ENCODE results near the gene GAPDHS.

The GAPDHS gene

DNA sequence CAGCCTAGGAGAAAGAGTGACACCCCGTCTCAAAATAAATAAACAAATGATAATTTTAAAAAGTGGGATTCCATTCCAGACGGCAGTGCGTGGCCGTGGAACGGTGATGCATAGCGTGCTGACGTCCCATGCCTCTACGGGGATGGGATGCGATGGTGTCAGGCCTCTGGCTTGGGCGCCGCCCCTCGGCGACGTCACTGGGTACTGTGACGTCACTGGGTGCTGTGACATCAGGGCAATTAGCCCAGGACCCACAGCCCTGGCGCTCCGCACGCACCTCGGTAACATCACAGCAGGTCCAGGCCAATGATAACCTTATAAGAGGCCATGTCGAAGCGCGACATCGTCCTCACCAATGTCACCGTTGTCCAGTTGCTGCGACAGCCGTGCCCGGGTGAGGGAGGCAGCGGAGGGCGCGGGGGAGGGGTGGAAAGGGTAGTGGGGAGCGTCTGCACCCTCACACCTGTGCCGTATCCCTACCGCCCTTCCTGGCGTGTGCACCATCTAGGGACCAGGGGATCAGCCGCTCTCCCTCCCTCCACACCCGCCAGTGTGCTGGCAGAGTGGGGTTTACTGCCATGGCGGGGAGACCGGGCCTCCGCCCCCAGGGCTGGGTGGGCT is at the start of gene GAPDHS:
Gene GAPDHS (plus strand): TSS at position 256 of the 621 bp plus-strand sequence. CDS start 72 bp downstream, at position 328.
- in situ Hi-C loops (cut with HindIII; ENCODE audit: low pct_ligation_motif_present, low pct_unique_long_range_greater_than_20kb, low sequenced_read_pairs) = no loop called here
- no peak for DNase-seq

DNA sequence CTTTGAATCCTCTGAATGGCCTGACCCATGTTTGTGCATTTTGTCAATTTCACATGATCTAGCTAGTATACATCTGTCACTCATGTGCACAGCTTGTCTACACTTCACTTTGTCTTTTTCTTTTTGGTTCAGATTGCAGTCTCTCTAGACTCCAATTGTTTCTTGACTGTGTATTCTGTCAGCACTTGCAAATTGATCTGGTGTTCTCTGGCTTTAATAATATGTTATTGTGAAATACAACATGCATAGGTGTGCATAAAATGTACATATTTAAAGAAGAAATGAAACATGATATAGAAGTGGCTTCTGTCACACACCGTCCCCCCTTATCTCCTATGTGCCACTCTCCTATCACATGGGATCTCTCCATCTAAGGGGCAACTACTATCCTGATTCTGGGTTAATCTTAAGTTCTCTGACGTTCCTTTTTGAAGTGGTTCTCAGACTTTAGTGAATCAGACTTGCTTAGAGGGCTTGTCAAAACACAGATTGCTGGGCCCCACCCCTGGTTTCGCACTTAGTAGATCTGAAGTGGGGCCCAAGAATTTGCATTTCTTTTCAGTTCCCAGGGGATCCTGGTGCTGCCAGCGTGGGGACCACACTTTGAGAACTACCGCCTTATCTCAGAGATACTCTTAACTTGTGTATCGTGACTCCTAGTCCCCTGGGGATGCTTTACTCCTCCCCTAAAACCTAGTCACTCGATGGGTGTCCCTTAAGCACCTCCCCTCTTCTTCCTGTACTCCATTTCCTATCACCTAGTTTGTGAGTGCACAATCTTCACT is 48.8 kb upstream of the GAPDHS start:
- no peak for DNase-seq
- in situ Hi-C loops (cut with HindIII; ENCODE audit: low pct_ligation_motif_present, low pct_unique_long_range_greater_than_20kb, low sequenced_read_pairs) = no loop called here

DNA sequence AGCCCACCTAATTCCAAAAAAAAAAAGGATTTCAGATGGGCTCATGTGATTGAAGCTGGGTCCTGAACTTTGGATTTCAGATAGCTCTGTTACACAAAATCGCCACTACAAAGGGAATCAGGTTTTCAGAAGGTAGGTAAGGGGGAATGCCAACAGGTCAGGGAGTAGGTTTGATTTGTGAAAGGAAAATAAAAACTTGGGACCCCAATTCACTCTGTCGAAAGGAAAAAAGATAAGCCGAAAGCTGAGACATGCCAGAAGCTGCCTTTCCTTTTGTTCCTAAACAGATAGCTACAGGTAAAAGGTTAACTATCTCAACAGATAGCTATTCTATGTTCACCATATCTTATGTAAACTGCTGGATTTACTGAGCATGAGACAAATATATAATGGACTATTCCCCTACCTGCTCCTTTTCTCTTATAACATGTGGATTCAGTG is 47.0 kb upstream of the GAPDHS start:
- in situ Hi-C loops (cut with HindIII; ENCODE audit: low pct_ligation_motif_present, low pct_unique_long_range_greater_than_20kb, low sequenced_read_pairs) = no loop called here
- DNase-seq = no peak

DNA sequence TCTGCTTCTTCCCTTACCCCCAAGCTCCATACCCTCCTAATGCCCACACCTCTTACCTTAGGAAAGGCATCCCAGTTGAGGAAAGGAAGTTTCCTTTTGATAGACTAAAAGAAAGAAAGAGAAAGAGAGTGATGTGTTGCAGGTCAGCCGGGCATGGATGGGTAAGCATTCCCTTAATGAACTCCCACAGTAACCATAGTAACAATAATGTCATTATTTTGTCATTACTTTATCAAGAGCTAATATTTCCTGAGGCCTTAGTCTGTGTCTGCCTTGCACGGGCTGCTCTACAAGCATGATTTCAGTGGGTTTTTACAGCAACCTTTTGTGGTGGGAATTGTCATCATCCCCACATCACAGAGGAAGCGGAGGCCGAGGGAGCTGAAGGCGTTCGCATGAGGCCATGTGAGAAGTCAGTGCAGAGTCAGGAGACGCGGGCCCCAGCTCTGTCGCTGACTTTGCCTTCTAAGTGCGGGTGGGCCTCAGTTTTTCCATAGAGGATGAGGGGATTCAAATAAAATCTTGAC is 45.5 kb upstream of the GAPDHS start:
- in situ Hi-C loops (cut with HindIII; ENCODE audit: low pct_ligation_motif_present, low pct_unique_long_range_greater_than_20kb, low sequenced_read_pairs) = no loop called here
- no peak for DNase-seq

DNA sequence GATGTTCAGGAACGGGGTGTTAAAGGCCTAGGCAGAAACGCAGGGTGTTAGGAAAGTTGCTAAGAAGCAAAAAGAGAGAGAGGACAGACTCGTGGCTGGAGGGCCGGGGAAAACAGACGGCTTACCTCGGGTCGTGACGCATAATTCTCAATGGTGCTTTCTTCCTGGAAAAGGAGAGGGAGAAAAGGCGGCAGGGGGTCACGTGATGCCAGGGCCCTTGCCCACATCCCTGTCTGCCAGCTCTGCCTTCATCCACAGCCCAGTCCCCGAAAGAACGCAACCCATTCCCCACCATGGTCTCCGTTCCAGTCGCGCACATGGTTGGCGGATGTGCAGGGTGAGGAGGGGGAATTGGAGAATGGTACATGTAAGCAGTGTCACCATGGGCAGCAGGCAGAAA is 44.6 kb upstream of the GAPDHS start:
- in situ Hi-C loops (cut with HindIII; ENCODE audit: low pct_ligation_motif_present, low pct_unique_long_range_greater_than_20kb, low sequenced_read_pairs) = no loop called here
- no peak for DNase-seq

DNA sequence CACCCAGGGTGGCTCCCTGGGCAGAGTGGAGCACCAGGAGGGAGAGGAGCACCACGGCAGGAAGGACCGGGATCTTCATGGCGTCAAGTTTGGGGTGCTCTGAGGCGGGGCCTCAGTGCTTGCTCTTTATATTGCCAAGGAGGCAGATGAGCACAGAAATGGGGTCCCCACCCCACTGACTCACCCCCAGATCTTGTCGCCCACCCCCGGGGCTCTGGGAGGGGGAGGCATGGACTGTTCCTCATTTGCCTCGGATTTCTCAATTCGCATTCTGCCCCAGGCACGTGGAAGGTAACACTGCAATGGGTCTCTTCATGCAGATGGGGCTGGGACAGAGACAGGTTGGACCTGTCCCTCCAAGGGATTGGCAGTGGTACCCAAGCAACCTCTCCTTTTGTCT is 42.9 kb upstream of the GAPDHS start, which contains the start of gene KRTDAP:
Gene KRTDAP (minus strand): TSS at position 101 of the 400 bp plus-strand sequence. CDS start 22 bp downstream, at position 79.
- in situ Hi-C loops (cut with HindIII; ENCODE audit: low pct_ligation_motif_present, low pct_unique_long_range_greater_than_20kb, low sequenced_read_pairs) = no loop called here
- no peak for DNase-seq

DNA sequence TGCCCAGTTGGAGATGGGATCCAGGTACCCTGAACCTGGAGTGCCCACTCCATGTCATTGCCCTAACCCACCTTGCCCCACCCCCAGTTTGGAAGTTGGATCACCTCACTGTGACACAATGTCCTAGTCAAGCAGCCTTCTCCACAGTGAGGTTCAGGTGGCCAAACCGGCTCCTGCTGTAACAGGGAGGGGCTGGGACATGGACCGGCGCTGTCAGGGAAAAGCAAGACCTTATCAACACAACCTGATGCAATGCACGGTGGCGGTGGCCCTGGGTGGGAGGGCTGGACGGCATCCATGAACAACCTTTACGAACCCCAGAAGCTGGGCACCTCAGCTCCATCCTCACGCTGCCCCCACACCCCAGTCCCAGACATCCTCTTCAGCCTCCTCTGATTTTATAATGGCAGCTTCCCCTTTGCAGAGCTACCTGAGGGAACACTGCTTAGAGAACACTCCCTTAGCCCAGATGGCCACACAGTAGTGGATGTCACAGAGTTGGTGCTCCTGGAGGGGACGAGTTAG is 41.4 kb upstream of the GAPDHS start:
- in situ Hi-C loops (cut with HindIII; ENCODE audit: low pct_ligation_motif_present, low pct_unique_long_range_greater_than_20kb, low sequenced_read_pairs) = no loop called here
- DNase-seq = no peak

DNA sequence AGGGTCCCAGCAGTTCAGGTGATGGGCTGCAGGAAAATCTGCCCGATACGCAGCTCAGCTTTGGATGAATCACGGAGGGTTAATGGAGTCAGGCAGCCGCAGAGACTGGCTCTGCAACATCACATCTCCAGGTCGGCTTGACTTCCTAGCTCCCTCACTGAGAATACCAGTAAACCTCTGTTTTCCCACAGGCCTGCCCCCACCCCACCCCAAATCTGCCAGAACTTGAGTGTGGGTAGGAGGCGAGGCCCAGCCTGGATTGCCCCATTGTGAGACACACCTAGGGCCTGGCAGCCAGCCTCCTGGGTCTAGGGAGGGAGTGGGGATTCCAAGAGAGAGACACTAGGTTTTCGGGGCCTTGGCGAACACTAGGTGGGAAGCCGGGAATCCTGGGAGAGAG is 39.3 kb upstream of the GAPDHS start:
- no peak for DNase-seq
- in situ Hi-C loops (cut with HindIII; ENCODE audit: low pct_ligation_motif_present, low pct_unique_long_range_greater_than_20kb, low sequenced_read_pairs) = no loop called here

DNA sequence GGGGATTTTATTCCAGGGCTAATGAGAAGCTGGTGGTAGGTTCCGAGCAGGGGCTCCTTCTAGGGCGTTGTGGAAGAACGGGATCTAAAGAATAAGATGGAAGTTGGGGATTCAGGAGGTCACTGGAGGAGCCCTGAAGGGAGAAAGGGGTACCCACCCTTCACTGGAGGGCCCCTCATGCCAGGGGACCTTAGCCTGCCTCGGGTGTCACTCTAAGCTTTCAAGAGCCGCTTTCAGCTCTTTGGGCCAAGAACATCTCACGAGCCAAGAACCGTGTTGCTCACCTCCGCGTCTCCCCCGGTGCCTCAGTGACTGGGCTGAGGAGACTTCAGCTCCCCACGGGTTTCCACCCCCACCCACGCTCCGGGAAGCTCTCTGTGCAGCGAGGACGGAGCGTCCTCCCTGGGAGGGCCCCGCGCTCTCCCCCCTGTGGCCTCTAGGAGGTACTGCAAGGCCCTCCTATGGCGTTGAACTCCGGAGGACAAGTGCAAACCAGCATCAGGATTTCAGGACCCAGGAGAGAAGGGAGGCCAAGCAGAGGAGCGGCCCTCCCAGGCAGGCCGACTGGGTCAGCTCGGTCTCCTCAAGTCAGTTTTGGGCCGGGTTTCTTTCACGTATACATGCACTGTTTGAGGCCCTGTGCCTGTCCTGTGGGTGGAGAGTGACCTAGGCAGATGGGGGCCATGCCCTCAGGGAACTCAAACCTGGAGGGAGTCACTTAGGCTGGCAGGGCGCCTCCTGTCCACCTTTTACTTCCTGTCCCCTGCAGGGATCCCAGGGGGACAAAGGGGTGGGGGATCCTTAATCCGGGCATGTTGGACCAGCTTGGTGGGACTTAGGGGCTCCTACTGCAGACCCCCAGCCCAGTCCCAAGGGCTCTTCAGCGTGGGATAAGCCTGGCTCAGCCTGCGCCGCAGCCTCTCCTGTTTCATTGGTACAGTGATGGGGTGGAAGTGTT is 37.9 kb upstream of the GAPDHS start:
- in situ Hi-C loops (cut with HindIII; ENCODE audit: low pct_ligation_motif_present, low pct_unique_long_range_greater_than_20kb, low sequenced_read_pairs) = no loop called here
- DNase-seq = peak; percentile 58

DNA sequence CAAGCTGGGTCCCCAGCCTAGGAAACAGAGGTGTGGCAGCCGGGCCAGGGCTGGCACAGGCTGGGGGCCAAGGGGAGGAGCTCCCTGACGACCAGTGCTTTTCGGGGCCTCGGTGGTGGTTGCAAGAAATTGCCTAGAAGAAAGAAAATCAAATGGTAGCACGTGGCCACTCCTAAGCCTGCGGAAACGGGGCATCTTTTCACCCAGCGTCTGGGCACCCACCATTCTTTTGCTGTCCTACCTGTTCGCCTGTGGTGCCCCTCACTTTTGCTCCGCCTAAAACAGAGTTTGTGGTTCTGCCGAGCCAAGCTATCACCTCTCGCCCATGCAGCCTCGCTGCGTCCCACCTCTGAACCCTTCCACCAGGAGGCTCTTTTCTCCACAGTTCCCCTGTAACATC is 35.9 kb upstream of the GAPDHS start:
- in situ Hi-C loops (cut with HindIII; ENCODE audit: low pct_ligation_motif_present, low pct_unique_long_range_greater_than_20kb, low sequenced_read_pairs) = no loop called here
- no peak for DNase-seq

DNA sequence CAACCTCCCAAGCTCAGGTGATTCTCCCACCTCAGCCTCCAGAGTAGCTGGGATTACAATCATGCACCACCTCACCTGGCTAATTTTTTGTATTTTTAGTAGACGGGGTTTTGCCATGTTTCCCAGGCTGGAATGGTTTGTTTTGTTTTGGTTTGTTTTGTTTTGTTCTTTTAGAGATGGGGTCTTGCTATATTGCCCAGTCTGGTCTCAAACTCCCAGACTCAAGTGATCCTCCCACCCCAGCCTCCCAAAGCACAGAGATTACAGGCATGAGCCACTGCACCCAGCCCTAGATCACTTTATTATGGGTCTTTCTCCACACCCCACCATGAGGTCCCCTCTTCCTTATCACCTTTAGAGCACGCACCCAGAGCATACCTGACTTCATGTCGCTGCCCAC is 35.0 kb upstream of the GAPDHS start:
- in situ Hi-C loops (cut with HindIII; ENCODE audit: low pct_ligation_motif_present, low pct_unique_long_range_greater_than_20kb, low sequenced_read_pairs) = no loop called here
- DNase-seq = no peak

DNA sequence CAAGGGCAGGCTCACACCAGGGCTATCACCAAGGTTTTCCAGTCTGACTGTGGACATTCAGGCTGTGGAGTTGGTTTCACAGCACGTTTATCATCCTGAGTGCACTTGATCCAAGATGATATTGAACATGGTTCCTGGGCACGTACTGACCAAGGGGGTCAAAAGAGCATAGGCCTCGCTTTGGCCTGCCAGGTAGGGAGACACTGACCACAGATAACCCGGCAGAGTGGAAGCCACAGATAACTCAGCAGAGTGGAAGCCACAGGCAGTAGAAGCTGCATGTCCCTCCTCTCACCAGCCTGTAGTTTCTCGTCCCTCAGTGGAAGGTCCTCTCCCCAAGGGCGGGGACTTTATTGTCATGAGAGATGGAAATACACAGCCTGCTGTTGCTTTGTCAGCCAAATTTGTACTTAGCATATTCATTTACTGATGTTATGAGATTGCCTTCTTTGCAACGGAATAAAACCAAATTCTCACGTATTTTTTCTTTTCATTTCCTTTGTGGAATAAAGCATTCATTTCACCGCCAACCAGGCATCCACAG is 34.2 kb upstream of the GAPDHS start:
- in situ Hi-C loops (cut with HindIII; ENCODE audit: low pct_ligation_motif_present, low pct_unique_long_range_greater_than_20kb, low sequenced_read_pairs) = no loop called here
- no peak for DNase-seq

DNA sequence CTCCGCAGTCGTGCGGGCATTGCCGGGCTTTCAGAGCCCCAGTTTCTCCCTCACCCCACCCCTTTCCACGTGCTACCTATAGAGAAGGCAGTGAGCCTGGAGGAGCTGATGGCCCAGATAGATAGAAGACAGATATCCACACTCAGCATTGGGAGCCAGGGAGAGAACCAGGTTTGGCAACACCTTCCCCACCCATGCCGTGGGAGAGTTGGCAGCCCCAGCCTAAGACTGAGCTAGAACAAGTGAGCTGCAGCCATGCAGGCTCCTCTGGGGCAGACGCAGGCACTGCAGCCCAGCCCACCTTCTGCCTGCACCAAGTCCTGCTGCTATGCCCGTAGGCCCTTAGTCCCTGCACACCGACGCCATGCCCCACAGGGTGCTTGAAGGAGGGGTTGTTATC is 32.6 kb upstream of the GAPDHS start:
- DNase-seq = no peak
- in situ Hi-C loops (cut with HindIII; ENCODE audit: low pct_ligation_motif_present, low pct_unique_long_range_greater_than_20kb, low sequenced_read_pairs) = no loop called here

DNA sequence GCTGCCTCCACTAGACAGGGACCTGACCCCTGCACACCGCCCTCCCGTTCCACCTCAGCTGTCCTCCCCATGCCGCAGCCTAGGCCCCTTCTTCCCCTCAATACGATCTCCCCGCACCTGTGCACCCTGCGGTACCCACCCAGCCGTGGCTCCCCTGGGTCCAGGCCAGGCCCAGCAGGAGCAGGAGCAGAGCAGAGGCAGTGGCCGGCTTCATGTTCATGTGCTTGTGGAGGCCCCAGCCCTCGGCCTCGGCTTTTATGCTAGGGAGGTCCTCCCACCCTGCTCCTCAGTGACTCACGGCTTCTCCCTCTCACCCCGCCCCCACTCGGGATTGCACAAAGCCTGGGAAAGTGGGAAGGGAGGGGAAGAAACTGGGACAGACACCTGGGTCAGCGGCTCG is 31.6 kb upstream of the GAPDHS start:
- in situ Hi-C loops (cut with HindIII; ENCODE audit: low pct_ligation_motif_present, low pct_unique_long_range_greater_than_20kb, low sequenced_read_pairs) = no loop called here
- no peak for DNase-seq

DNA sequence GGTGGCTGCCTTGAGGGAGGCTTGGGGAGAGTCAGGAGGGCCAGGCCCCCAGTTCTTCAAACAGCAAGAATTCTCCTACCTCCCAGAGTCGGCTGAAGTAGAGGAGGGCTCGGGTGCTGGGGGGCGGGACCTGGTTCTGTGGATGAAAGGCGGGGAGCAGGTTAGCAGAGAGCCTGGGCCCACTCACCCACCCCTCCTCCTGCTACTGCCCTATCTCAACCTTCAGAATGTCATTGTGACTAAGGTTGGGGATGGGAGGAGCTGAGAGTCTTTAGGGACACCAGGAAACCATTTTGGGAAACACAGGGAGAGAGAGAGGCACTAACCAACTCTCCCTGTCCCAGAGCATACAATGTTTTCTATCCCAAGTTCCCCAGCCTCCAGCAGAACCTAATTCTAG is 30.5 kb upstream of the GAPDHS start:
- in situ Hi-C loops (cut with HindIII; ENCODE audit: low pct_ligation_motif_present, low pct_unique_long_range_greater_than_20kb, low sequenced_read_pairs) = no loop called here
- no peak for DNase-seq

DNA sequence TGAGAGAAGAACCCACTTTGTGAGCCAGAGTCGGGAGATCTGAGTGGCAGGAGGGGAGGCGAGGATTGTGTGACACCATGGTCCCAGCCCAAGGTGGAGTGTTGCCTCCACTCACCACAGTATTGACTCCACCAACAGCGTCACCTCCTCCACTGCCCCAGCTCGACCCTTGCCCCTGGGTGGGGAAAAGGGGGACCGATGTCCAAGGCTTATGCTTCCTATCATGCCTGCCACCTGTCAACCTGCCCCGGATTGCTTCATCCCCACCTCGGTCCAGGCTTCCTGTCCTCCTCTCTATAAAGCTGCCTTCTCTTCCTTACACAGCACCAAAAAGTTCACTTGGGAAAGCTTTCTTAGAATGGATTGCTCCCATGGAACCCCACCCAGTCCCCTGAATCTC is 27.2 kb upstream of the GAPDHS start:
- in situ Hi-C loops (cut with HindIII; ENCODE audit: low pct_ligation_motif_present, low pct_unique_long_range_greater_than_20kb, low sequenced_read_pairs) = no loop called here
- no peak for DNase-seq

DNA sequence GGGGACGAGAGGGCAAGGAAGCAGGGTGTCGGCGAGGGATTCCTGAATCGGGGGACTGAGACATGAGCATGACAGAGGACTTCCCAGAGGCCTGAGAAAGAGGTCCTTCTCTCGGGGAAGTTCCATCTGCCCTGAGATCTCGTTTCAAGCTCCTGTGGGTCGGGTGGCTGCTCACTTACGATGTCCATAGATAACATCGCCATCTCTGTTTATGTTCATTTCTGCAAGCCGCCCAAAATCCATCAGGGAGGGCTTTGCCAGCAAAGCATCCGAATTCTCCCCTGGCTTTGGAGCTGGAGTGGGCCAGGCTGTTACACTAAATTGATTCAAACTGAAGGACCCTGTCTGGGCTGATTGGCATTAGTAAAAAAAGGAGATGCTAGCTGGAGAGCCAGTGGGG is 25.7 kb upstream of the GAPDHS start:
- in situ Hi-C loops (cut with HindIII; ENCODE audit: low pct_ligation_motif_present, low pct_unique_long_range_greater_than_20kb, low sequenced_read_pairs) = no loop called here

DNA sequence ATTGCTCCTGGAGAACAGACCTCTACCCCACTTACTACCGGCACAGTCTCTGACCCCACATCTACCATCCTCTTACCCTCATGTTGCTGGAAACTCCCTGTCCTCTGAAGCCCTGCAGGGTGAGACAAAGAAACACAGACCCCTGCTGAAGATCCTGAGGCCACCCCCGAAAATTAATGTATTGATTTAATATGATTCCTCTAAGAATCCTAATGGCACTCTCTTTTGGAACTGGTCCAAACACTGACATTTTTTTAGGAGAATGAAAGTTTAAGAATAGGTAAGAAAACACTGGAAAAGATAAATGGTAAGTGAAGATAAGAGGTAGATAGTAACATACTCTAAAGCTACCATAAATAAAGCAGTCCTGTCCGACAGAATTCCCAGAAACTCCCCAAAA is 25.1 kb upstream of the GAPDHS start:
- in situ Hi-C loops (cut with HindIII; ENCODE audit: low pct_ligation_motif_present, low pct_unique_long_range_greater_than_20kb, low sequenced_read_pairs) = no loop called here
- DNase-seq = no peak

More for the DNA sequence above, 25.7 kb upstream of the GAPDHS start:
- DNase-seq = no peak
